ENCODE measurements around the gene DNAAF8.

Gene DNAAF8

GRCh38 chr16:4734063-4734729, at the start of gene DNAAF8, which contains the start of gene ANKS3:
Gene DNAAF8, plus strand, starts transcription at chr16:4734537. Its CDS starts 1,978 bp downstream, at chr16:4736515.
Gene ANKS3, minus strand, starts transcription at chr16:4734271. Its CDS starts 4,122 bp downstream, at chr16:4730149.
- peak; percentile 33 for TF ChIP-seq CTCF (IDR thresholded peaks at IDR 0.05)
- no peaks in the 10 kb centered on the region for H3K27me3 ChIP-seq
- no peaks in the 10 kb centered on the region for H3K9me3 ChIP-seq
- H3K36me3 ChIP-seq, result no peaks in the 10 kb centered on the region
- H3K4me1 ChIP-seq (ENCODE audit: control insufficient read depth in 1 of 2, insufficient read depth in 1 of 2, low read depth in 1 of 2, low read length in 1 of 2), result peaks cover 19% of the 10 kb centered on the region in 2 experiments
- peak within 1 kb of the TSS; percentile 76 for H3K27ac ChIP-seq
- H3K4me3 ChIP-seq (ENCODE audit: low read depth in 1 of 2, low read length in 1 of 2), result peak within 1 kb of the TSS; percentile 82 to 97

GRCh38 chr16:4684763-4685162, 49.6 kb upstream of the DNAAF8 start:
- no peak overlapping the region for H3K4me3 ChIP-seq (ENCODE audit: low read depth in 1 of 2, low read length in 1 of 2)
- TF ChIP-seq CTCF (IDR thresholded peaks at IDR 0.05), result no peak
- H3K36me3 ChIP-seq, result peaks cover 93% of the 10 kb centered on the region
- H3K27ac ChIP-seq, result peak overlapping the region; percentile 45
- H3K9me3 ChIP-seq, result no peaks in the 10 kb centered on the region
- no peaks in the 10 kb centered on the region for H3K27me3 ChIP-seq
- H3K4me1 ChIP-seq (ENCODE audit: control insufficient read depth in 1 of 2, insufficient read depth in 1 of 2, low read depth in 1 of 2, low read length in 1 of 2), result peaks cover 15 to 18% of the 10 kb centered on the region in 2 experiments

GRCh38 chr16:4685292-4685691, 49.0 kb upstream of the DNAAF8 start:
- Histone ChIP-seq H3K36me3 (peaks cover 99% of the 10 kb centered on the region), H3K4me1 (ENCODE audit: control insufficient read depth in 1 of 2, insufficient read depth in 1 of 2, low read depth in 1 of 2, low read length in 1 of 2) (peaks cover 12 to 18% of the 10 kb centered on the region in 2 experiments), H3K27me3 (no peaks in the 10 kb centered on the region), H3K27ac (peak overlapping the region; percentile 45), H3K9me3 (no peaks in the 10 kb centered on the region), H3K4me3 (ENCODE audit: low read depth in 1 of 2, low read length in 1 of 2) (no peak overlapping the region)
- TF ChIP-seq CTCF (IDR thresholded peaks at IDR 0.05), result no peak

- no peak for TF ChIP-seq CTCF (IDR thresholded peaks at IDR 0.05)
- peaks cover 11 to 18% of the 10 kb centered on the region in 2 experiments for H3K4me1 ChIP-seq (ENCODE audit: control insufficient read depth in 1 of 2, insufficient read depth in 1 of 2, low read depth in 1 of 2, low read length in 1 of 2)
- H3K36me3 ChIP-seq, result peaks cover 100% of the 10 kb centered on the region
- no peak overlapping the region for H3K27ac ChIP-seq
- no peaks in the 10 kb centered on the region for H3K27me3 ChIP-seq
- no peak overlapping the region for H3K4me3 ChIP-seq (ENCODE audit: low read depth in 1 of 2, low read length in 1 of 2)
- H3K9me3 ChIP-seq, result no peaks in the 10 kb centered on the region
These were observed 48.4 kb upstream of the DNAAF8 start for GRCh38 chr16:4685776-4686496.

- Histone ChIP-seq H3K27me3 (no peaks in the 10 kb centered on the region), H3K36me3 (peaks cover 92% of the 10 kb centered on the region), H3K4me1 (ENCODE audit: control insufficient read depth in 1 of 2, insufficient read depth in 1 of 2, low read depth in 1 of 2, low read length in 1 of 2) (peaks cover 15 to 19% of the 10 kb centered on the region in 2 experiments), H3K9me3 (no peaks in the 10 kb centered on the region), H3K4me3 (ENCODE audit: low read depth in 1 of 2, low read length in 1 of 2) (no peak overlapping the region), H3K27ac (no peak overlapping the region)
- TF ChIP-seq CTCF (IDR thresholded peaks at IDR 0.05), result no peak
These were observed 47.7 kb upstream of the DNAAF8 start for GRCh38 chr16:4686497-4687210.
